ENCODE results near the gene HNRNPA2B1.
"Not testable (repeated sequence)": the region's sequence is repeated elsewhere in the genome, so short reads cannot be mapped to it uniquely, and the experiment has no call there.

- TF ChIP-seq, protein P1, sequence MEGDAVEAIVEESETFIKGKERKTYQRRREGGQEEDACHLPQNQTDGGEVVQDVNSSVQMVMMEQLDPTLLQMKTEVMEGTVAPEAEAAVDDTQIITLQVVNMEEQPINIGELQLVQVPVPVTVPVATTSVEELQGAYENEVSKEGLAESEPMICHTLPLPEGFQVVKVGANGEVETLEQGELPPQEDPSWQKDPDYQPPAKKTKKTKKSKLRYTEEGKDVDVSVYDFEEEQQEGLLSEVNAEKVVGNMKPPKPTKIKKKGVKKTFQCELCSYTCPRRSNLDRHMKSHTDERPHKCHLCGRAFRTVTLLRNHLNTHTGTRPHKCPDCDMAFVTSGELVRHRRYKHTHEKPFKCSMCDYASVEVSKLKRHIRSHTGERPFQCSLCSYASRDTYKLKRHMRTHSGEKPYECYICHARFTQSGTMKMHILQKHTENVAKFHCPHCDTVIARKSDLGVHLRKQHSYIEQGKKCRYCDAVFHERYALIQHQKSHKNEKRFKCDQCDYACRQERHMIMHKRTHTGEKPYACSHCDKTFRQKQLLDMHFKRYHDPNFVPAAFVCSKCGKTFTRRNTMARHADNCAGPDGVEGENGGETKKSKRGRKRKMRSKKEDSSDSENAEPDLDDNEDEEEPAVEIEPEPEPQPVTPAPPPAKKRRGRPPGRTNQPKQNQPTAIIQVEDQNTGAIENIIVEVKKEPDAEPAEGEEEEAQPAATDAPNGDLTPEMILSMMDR (IDR thresholded peaks at IDR 0.05) = not testable (repeated sequence)
- TF ChIP-seq POLR2AphosphoS5 (IDR thresholded peaks at IDR 0.05); EP300 (IDR thresholded peaks at IDR 0.05; ENCODE audit: low read depth): not testable (repeated sequence)
Observed at GRCh38 chr7:26148307-26148700, 52.2 kb downstream of the HNRNPA2B1 start.

Data from transverse colon (tissue), 4 donors.